Fibroblast of pulmonary artery (primary cell): ENCODE data around the gene IGFBP4.

Experiments
- DNase-seq: peaks from one replicate; pipeline ENCODE4 v3.0.0-alpha.2; 2010; ENCODE audit warnings: low read depth
- H3K4me3 ChIP-seq: replicated peaks from 2 replicates; pipeline ENCODE4 v1.5.1; 2011; ENCODE audit warnings: low read depth, mild to moderate bottlenecking, control low read depth, low read length, moderate library complexity
- CTCF ChIP-seq: IDR thresholded peaks from 2 replicates; pipeline ENCODE4 v1.5.1; 2011; ENCODE audit warnings: mild to moderate bottlenecking, control low read depth, low read length, inconsistent platforms; ENCODE audit errors: missing control alignments

The IGFBP4 gene

DNA sequence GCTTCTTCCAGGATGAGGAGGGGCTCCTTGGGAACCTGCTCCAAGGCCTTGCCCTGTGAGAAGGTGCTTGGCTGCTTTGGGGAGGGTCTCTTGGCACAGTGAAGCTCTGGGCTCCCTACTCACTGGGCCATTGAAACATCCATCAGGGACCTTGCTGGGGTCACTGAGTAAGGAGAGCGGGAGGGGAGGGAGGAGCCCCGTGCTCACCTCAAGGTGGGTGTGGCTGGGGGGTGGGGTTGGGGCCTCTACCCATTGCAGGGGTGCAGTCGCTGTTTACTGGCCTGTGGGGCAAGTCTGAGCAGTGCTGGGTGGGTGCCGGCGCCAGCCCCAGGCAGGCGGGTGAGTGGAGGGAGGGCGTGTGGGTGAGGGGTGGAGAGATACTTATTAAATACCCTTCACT, 48.2 kb downstream of the IGFBP4 start:
- DNase-seq: no peak
- no peak overlapping the region for H3K4me3 ChIP-seq
- no peak for TF ChIP-seq CTCF

- no peak for DNase-seq
- H3K4me3 ChIP-seq: no peak overlapping the region
- TF ChIP-seq CTCF: no peak
These were observed 50.4 kb downstream of the IGFBP4 start for GRCh38 chr17:40493697-40494096.

GRCh38 chr17:40495140-40495539, 51.9 kb downstream of the IGFBP4 start:
- no peak overlapping the region for H3K4me3 ChIP-seq
- no peak for TF ChIP-seq CTCF
- no peak for DNase-seq

DNA sequence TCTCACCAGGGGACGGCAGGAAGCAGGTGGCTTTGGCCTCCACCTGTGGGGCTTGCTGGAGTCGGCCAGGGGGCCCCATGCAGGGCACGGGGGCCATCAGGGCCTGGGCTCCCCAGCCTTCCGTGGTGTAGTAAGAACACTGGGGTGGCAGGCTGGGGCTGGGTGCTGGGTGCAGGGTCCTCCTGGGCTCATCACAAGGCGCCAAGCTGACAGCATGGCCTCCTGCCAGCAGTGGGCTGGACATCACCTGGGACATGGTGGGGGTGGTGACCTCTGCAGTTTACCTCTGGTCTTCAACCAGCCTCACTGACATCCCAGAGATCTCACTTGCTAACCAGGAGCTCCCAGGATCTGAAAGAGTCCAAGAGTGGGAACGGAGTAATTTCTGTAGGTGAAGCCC, 52.9 kb downstream of the IGFBP4 start:
- no peak for DNase-seq
- no peak for TF ChIP-seq CTCF
- no peak overlapping the region for H3K4me3 ChIP-seq

- TF ChIP-seq CTCF: no peak
- H3K4me3 ChIP-seq: no peak overlapping the region
- no peak for DNase-seq
These were observed 53.6 kb downstream of the IGFBP4 start for GRCh38 chr17:40496634-40497420.

DNA sequence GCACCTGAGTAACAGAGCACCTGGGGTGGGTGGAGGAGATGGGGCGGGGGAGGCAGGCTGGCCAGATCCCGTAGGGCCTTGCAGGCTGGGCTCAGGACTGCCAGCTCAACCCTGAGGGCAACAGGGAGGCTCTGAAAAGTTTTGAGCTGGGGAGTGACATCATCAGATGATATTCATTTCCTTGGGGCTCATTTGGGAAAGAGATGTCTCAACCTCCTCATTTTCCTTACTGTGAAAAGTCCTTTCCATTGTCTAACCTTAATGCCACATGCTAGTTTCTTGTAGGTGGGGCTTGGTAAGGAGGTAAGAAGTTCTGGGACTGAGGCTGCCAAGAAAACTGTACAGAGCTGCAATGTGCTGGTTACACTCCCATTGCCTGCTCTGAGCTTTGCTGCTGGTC, 54.4 kb downstream of the IGFBP4 start:
- TF ChIP-seq CTCF: no peak
- DNase-seq: peak; percentile 59
- no peak overlapping the region for H3K4me3 ChIP-seq
